ENCODE data around the gene WIF1.

- TF ChIP-seq CTCF (IDR thresholded peaks at IDR 0.05) (peak in 1 of 5 experiments; percentile 13), EP300 (IDR thresholded peaks at IDR 0.05) (peak; percentile 21 to 95), POLR2A (IDR thresholded peaks at IDR 0.05) (peak; percentile 69 to 90)
Measured at GRCh38 chr12:65169320-65170208, 48.5 kb upstream of the WIF1 start, which contains the start of gene LEMD3.
